HepG2 (cell line): ENCODE data around the gene MRPL43. TPM values are rescaled to one million over a fixed set of nuclear protein-coding genes. Genes with fewer than 3 reads are reported as not detected.

Experiments
- ATF7 ChIP-seq, 2 experiments: fragments of 450-650 bp in 1 of 2; sonication (generic) in 1 of 2; formaldehyde crosslinking in 1 of 2; IDR thresholded peaks; 2 replicates each; pipeline versions ENCODE4 v1.4.0 to v1.6.1; 2016 to 2020; ENCODE audit warnings: antibody characterized with exemption in 1 of 2, mild to moderate bottlenecking in 1 of 2, missing genetic modification reagents in 1 of 2
- DRAP1 ChIP-seq: IDR thresholded peaks from 2 replicates; pipeline ENCODE4 v1.6.1; 2016; ENCODE audit warnings: missing genetic modification reagents, missing compliant biosample characterization
- FOXK1 ChIP-seq: sonication (generic); formaldehyde crosslinking; IDR thresholded peaks from 2 replicates; pipeline ENCODE4 v1.4.0; 2020; ENCODE audit warnings: low read depth, missing genetic modification reagents, borderline replicate concordance
- HOXD1 ChIP-seq: sonication (generic); formaldehyde crosslinking; IDR thresholded peaks from 2 replicates; pipeline ENCODE4 v1.5.0; 2020; ENCODE audit warnings: missing genetic modification reagents
- KLF15 ChIP-seq: sonication (generic); formaldehyde crosslinking; IDR thresholded peaks from 2 replicates; pipeline ENCODE4 v1.8.1; 2023; ENCODE audit warnings: borderline replicate concordance, mild to moderate bottlenecking, inconsistent platforms, missing genetic modification reagents, mixed read lengths
- MAFF ChIP-seq: IDR thresholded peaks from 2 replicates; pipeline ENCODE4 v1.6.1; 2011; ENCODE audit warnings: low read depth, low read length, improper control_type of control experiment
- POLR2AphosphoS5 ChIP-seq: IDR thresholded peaks from 2 replicates; pipeline ENCODE4 v1.6.1; 2012; ENCODE audit warnings: low read depth, low read length
- REL ChIP-seq: sonication (generic); formaldehyde crosslinking; conservative IDR thresholded peaks from 2 replicates; pipeline ENCODE4 v1.8.0; 2022; ENCODE audit warnings: mild to moderate bottlenecking, missing genetic modification reagents, moderate library complexity
- RFXANK ChIP-seq: IDR thresholded peaks from 2 replicates; pipeline ENCODE4 v1.6.1; 2016
- TEF ChIP-seq: sonication (generic); formaldehyde crosslinking; IDR thresholded peaks from 2 replicates; pipeline ENCODE4 v1.5.0; 2020; ENCODE audit warnings: missing genetic modification reagents
- YY1 ChIP-seq: IDR thresholded peaks from 2 replicates; pipeline ENCODE4 v1.6.1; 2011; ENCODE audit warnings: low read length, low read depth, moderate library complexity, mild to moderate bottlenecking; ENCODE audit not compliant: insufficient read depth, insufficient replicate concordance
- ZNF251 ChIP-seq: sonication (generic); formaldehyde crosslinking; IDR thresholded peaks from 2 replicates; pipeline ENCODE4 v1.9.0; 2021; ENCODE audit warnings: mild to moderate bottlenecking, missing genetic modification reagents
- ZNF280D ChIP-seq: sonication (generic); formaldehyde crosslinking; IDR thresholded peaks from 2 replicates; pipeline ENCODE4 v1.5.1; 2020; ENCODE audit warnings: mild to moderate bottlenecking, missing genetic modification reagents
- ZNF337 ChIP-seq: sonication (generic); formaldehyde crosslinking; IDR thresholded peaks from 2 replicates; pipeline ENCODE4 v1.5.1; 2020; ENCODE audit warnings: missing genetic modification reagents, low read depth, mild to moderate bottlenecking, borderline replicate concordance
- ZNF432 ChIP-seq: sonication (generic); formaldehyde crosslinking; IDR thresholded peaks from 2 replicates; pipeline ENCODE4 v1.5.0; 2020; ENCODE audit warnings: missing genetic modification reagents, mild to moderate bottlenecking, borderline replicate concordance
- ZNF781 ChIP-seq: sonication (generic); formaldehyde crosslinking; IDR thresholded peaks from 2 replicates; pipeline ENCODE4 v1.5.1; 2020; ENCODE audit warnings: borderline replicate concordance, mild to moderate bottlenecking, missing genetic modification reagents; ENCODE audit errors: not compliant biosample characterization
- ZNF850 ChIP-seq: sonication (generic); formaldehyde crosslinking; conservative IDR thresholded peaks from 2 replicates; pipeline ENCODE4 v1.9.0; 2021; ENCODE audit warnings: mild to moderate bottlenecking, missing genetic modification reagents
- ZNF878 ChIP-seq: sonication (generic); formaldehyde crosslinking; IDR thresholded peaks from 2 replicates; pipeline ENCODE4 v1.8.1; 2023; ENCODE audit warnings: mild to moderate bottlenecking, missing genetic modification reagents, moderate library complexity
- polyA plus RNA-seq, 8 experiments: library from polyadenylated mRNA; depleted of rRNA in 3 of 8; stranded (reverse) in 7 of 8; unstranded in 1 of 8; fragments of >200 nt; fragmentation: Illumina TruSeq in 4 of 8; extraction: Trizol in 4 of 8; gene quantifications; 2 replicates each; pipeline versions ENCODE4 v1.2.1 to v1.2.3, GENCODE V29; 2011 to 2016; ENCODE audit warnings: low read depth in 4 of 8, missing spikeins in 1 of 8, mixed read lengths in 1 of 8; ENCODE audit not compliant: insufficient read depth in 1 of 8
- total RNA-seq, 5 experiments: library from RNA; depleted of rRNA; stranded (reverse); fragments of >200 nt; fragmentation: Illumina TruSeq; extraction: Trizol; gene quantifications; 2 replicates each; pipeline ENCODE4 v1.2.3, GENCODE V29; 2016; ENCODE audit warnings: low read depth in 1 of 5
- TF ChIP-seq, protein P1 (sequence below): sonication (generic); formaldehyde crosslinking; IDR thresholded peaks from 2 replicates; pipeline ENCODE4 v1.5.0; 2020; ENCODE audit warnings: mild to moderate bottlenecking, missing genetic modification reagents, borderline replicate concordance
- TF ChIP-seq, protein P2 (sequence below): sonication (generic); formaldehyde crosslinking; IDR thresholded peaks from 2 replicates; pipeline ENCODE4 v1.4.0; 2020; ENCODE audit warnings: mild to moderate bottlenecking, low read depth, missing genetic modification reagents

Gene MRPL43
- total and polyA plus RNA-seq, 2 of the 13 experiments (the other 11 are each of a cell fraction or from before 2014, with no cell fraction given): 71.0 to 73.7 TPM

DNA sequence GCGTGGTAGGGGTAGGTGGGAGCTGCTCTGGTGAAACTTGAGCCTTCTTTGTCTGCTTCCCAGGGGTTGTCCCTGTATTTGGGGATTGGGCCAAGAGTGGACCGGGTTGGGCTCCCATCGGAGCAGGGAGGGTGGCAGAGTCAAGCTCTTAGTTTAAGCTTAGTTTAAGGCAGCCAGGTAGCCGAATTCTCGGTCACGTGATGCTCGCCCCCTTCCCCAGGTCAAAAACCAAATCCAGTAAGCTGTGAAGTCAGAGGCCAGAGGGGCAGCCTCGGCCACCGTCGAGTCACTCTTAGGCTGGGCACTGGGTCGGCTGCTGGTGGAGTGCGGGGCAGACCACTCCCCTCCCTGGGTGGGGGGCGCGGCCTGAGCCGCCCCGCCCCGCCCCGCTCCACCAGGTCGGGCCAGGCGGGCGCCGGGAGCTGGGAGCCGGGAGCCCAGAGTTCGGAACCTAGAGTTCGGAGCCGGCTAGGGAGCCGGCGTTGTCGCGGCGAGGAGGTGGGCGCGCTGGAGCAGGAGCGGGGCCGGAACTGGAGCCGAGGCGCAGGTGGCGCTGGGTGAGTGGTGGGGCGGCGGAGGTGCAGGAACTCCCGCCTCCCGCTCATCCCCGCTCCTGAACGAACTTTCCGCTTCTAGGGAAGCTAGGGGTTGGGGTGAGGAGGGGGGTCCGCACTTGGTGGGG, 9.5 kb upstream of the MRPL43 start (continued):
- TF ChIP-seq ZNF280D (CRISPR knock-in tag): no peak; the same call in 1 of the 2 replicates
- 0 out of 2 replicates have a peak, but pooled peaks have one; percentile 68 for TF ChIP-seq ZNF251 (CRISPR knock-in tag)
- TF ChIP-seq ZNF850: 0 out of 2 replicates have a peak, but pooled peaks have one; percentile 47
- TF ChIP-seq, protein P1, sequence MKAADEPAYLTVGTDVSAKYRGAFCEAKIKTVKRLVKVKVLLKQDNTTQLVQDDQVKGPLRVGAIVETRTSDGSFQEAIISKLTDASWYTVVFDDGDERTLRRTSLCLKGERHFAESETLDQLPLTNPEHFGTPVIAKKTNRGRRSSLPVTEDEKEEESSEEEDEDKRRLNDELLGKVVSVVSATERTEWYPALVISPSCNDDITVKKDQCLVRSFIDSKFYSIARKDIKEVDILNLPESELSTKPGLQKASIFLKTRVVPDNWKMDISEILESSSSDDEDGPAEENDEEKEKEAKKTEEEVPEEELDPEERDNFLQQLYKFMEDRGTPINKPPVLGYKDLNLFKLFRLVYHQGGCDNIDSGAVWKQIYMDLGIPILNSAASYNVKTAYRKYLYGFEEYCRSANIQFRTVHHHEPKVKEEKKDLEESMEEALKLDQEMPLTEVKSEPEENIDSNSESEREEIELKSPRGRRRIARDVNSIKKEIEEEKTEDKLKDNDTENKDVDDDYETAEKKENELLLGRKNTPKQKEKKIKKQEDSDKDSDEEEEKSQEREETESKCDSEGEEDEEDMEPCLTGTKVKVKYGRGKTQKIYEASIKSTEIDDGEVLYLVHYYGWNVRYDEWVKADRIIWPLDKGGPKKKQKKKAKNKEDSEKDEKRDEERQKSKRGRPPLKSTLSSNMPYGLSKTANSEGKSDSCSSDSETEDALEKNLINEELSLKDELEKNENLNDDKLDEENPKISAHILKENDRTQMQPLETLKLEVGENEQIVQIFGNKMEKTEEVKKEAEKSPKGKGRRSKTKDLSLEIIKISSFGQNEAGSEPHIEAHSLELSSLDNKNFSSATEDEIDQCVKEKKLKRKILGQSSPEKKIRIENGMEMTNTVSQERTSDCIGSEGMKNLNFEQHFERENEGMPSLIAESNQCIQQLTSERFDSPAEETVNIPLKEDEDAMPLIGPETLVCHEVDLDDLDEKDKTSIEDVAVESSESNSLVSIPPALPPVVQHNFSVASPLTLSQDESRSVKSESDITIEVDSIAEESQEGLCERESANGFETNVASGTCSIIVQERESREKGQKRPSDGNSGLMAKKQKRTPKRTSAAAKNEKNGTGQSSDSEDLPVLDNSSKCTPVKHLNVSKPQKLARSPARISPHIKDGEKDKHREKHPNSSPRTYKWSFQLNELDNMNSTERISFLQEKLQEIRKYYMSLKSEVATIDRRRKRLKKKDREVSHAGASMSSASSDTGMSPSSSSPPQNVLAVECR (CRISPR knock-in tag): no peak
- no peak for TF ChIP-seq DRAP1
- no peak for TF ChIP-seq REL
- TF ChIP-seq MAFF: no peak
- no peak for TF ChIP-seq YY1
- TF ChIP-seq ZNF878 (CRISPR knock-in tag): no peak
- TF ChIP-seq KLF15: no peak
- no peak for TF ChIP-seq ATF7 (IDR thresholded peaks at IDR 0.05)
- TF ChIP-seq ATF7 (CRISPR knock-in tag; IDR thresholded peaks at IDR 0.05): no peak
- no peak for TF ChIP-seq ZNF337 (CRISPR knock-in tag)
- no peak for TF ChIP-seq ZNF781 (CRISPR knock-in tag)
- no peak; the same call in 1 of the 2 replicates for TF ChIP-seq POLR2AphosphoS5
- no peak for TF ChIP-seq FOXK1 (CRISPR knock-in tag)
- no peak for TF ChIP-seq HOXD1 (CRISPR knock-in tag)
- TF ChIP-seq, protein P2, sequence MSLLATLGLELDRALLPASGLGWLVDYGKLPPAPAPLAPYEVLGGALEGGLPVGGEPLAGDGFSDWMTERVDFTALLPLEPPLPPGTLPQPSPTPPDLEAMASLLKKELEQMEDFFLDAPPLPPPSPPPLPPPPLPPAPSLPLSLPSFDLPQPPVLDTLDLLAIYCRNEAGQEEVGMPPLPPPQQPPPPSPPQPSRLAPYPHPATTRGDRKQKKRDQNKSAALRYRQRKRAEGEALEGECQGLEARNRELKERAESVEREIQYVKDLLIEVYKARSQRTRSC: no peak
- TF ChIP-seq RFXANK (CRISPR knock-in tag): no peak
- no peak for TF ChIP-seq ZNF432 (CRISPR knock-in tag)
- no peak for TF ChIP-seq TEF (CRISPR knock-in tag)
